H9 (cell line): ENCODE measurements around the gene RBM12. TPM values are rescaled to one million over a fixed set of nuclear protein-coding genes. Genes with fewer than 3 reads are reported as not detected.

ENCODE experiments used
- DNase-seq: peaks from one replicate; pipeline ENCODE4 v3.0.0-alpha.2; 2017
- H2AFZ ChIP-seq: one replicate; pipeline ENCODE4 v1.6.1; 2013; ENCODE audit warnings: mild to moderate bottlenecking, low read length, control low read depth, moderate library complexity
- H2AK5ac ChIP-seq: 2 replicates; pipeline ENCODE4 v1.6.1; 2013; ENCODE audit warnings: low read length, control low read depth, mixed read lengths; ENCODE audit not compliant: insufficient read length
- H2BK120ac ChIP-seq: one replicate; pipeline ENCODE4 v1.6.1; 2013; ENCODE audit warnings: low read depth, mild to moderate bottlenecking, low read length, control low read depth, inconsistent platforms; ENCODE audit not compliant: poor library complexity, severe bottlenecking
- H2BK12ac ChIP-seq: 2 replicates; pipeline ENCODE4 v1.6.1; 2013; ENCODE audit warnings: low read length, control low read depth, mixed read lengths, low read depth; ENCODE audit not compliant: insufficient read length
- H2BK15ac ChIP-seq: 2 replicates; pipeline ENCODE4 v1.6.1; 2013; ENCODE audit warnings: low read depth, low read length, control low read depth
- H2BK20ac ChIP-seq: one replicate; pipeline ENCODE4 v1.6.1; 2013; ENCODE audit warnings: low read depth, mild to moderate bottlenecking, low read length, control low read depth, inconsistent platforms; ENCODE audit not compliant: poor library complexity, severe bottlenecking
- H2BK5ac ChIP-seq: 2 replicates; pipeline ENCODE4 v1.6.1; 2013; ENCODE audit warnings: low read length, control low read depth, mixed read lengths; ENCODE audit not compliant: insufficient read length
- H3K14ac ChIP-seq: 2 replicates; pipeline ENCODE4 v1.6.1; 2013; ENCODE audit warnings: low read length, control low read depth; ENCODE audit not compliant: insufficient read depth
- H3K18ac ChIP-seq: 2 replicates; pipeline ENCODE4 v1.6.1; 2013; ENCODE audit warnings: low read depth, mild to moderate bottlenecking, mixed read lengths, low read length, control low read depth; ENCODE audit not compliant: insufficient read length
- H3K23ac ChIP-seq: 2 replicates; pipeline ENCODE4 v1.6.1; 2013; ENCODE audit warnings: low read length, control low read depth, mixed read lengths, low read depth; ENCODE audit not compliant: insufficient read length
- H3K23me2 ChIP-seq: 2 replicates; pipeline ENCODE4 v1.6.1; 2013; ENCODE audit warnings: low read depth, mild to moderate bottlenecking, mixed read lengths, low read length, control low read depth; ENCODE audit not compliant: insufficient read length, poor library complexity, severe bottlenecking
- H3K27ac ChIP-seq: 2 replicates; pipeline ENCODE4 v1.5.1; 2013; ENCODE audit warnings: low read length, control low read depth, mixed read lengths, low read depth; ENCODE audit not compliant: insufficient read length
- H3K27me3 ChIP-seq: 2 replicates; pipeline ENCODE4 v1.6.1; 2013; ENCODE audit warnings: low read length, control low read depth, inconsistent platforms; ENCODE audit not compliant: insufficient read depth
- H3K4ac ChIP-seq: 2 replicates; pipeline ENCODE4 v1.6.1; 2013; ENCODE audit warnings: low read depth, mild to moderate bottlenecking, control low read depth, inconsistent platforms, low read length, moderate library complexity
- H3K4me1 ChIP-seq: 2 replicates; pipeline ENCODE4 v1.6.1; 2013; ENCODE audit warnings: low read length, control low read depth, inconsistent platforms; ENCODE audit not compliant: insufficient read depth
- H3K4me2 ChIP-seq: 2 replicates; pipeline ENCODE4 v1.6.1; 2013; ENCODE audit warnings: low read length, control low read depth, mixed read lengths; ENCODE audit not compliant: insufficient read length, insufficient read depth
- H3K56ac ChIP-seq: 2 replicates; pipeline ENCODE4 v1.6.1; 2013; ENCODE audit warnings: low read depth, mild to moderate bottlenecking, mixed read lengths, low read length, control low read depth; ENCODE audit not compliant: insufficient read length
- H3K79me1 ChIP-seq: 2 replicates; pipeline ENCODE4 v1.6.1; 2013; ENCODE audit warnings: low read depth, mild to moderate bottlenecking, moderate library complexity, low read length, control low read depth, inconsistent platforms; ENCODE audit not compliant: insufficient read depth, poor library complexity, severe bottlenecking
- H3K79me2 ChIP-seq: 2 replicates; pipeline ENCODE4 v1.6.1; 2013; ENCODE audit warnings: low read length, control low read depth, inconsistent platforms; ENCODE audit not compliant: insufficient read depth
- H3K9ac ChIP-seq: 2 replicates; pipeline ENCODE4 v1.6.1; 2013; ENCODE audit warnings: low read length, control low read depth, mixed read lengths; ENCODE audit not compliant: insufficient read length; ENCODE audit errors: extremely low read depth
- H3K9me3 ChIP-seq: one replicate; pipeline ENCODE4 v1.6.1; 2013; ENCODE audit warnings: low read depth, low read length, inconsistent platforms; ENCODE audit not compliant: control insufficient read depth
- H3T11ph ChIP-seq: one replicate; pipeline ENCODE4 v1.6.1; 2013; ENCODE audit warnings: mild to moderate bottlenecking, low read length, control low read depth, inconsistent platforms
- H4K20me1 ChIP-seq: one replicate; pipeline ENCODE4 v1.6.1; 2013; ENCODE audit not compliant: control insufficient read depth, insufficient read length, insufficient read depth
- H4K5ac ChIP-seq: 2 replicates; pipeline ENCODE4 v1.6.1; 2013; ENCODE audit warnings: low read depth, mild to moderate bottlenecking, mixed read lengths, low read length, control low read depth; ENCODE audit not compliant: insufficient read length
- H4K8ac ChIP-seq: replicated peaks from 2 replicates; pipeline ENCODE4 v1.6.1; 2013; ENCODE audit warnings: low read length, control low read depth, mixed read lengths, low read depth; ENCODE audit not compliant: insufficient read length
- H4K91ac ChIP-seq: 2 replicates; pipeline ENCODE4 v1.6.1; 2013; ENCODE audit warnings: low read depth, mild to moderate bottlenecking, moderate library complexity, mixed read lengths, low read length, control low read depth; ENCODE audit not compliant: insufficient read length
- H3K27ac Mint-ChIP-seq, 3 experiments: 2 replicates in 2 of 3; 3 replicates in 1 of 3; pipeline ENCODE4 v1.8.0; 2020 to 2021; ENCODE audit warnings: mixed read lengths in 3 of 3, mild to moderate bottlenecking in 1 of 3, moderate library complexity in 1 of 3
- H3K27me3 Mint-ChIP-seq: 2 replicates; pipeline ENCODE4 v1.8.0; 2021; ENCODE audit warnings: low read depth, mild to moderate bottlenecking, moderate library complexity, mixed read lengths
- H3K36me3 Mint-ChIP-seq, 3 experiments: 2 replicates in 2 of 3; 3 replicates in 1 of 3; pipeline ENCODE4 v1.8.0; 2020 to 2021; ENCODE audit warnings: low read depth in 3 of 3, mixed read lengths in 3 of 3; ENCODE audit not compliant: insufficient read depth in 1 of 3
- H3K4me1 Mint-ChIP-seq, 2 experiments: 2 replicates each; pipeline ENCODE4 v1.8.0; 2020; ENCODE audit warnings: mixed read lengths in 2 of 2
- H3K4me3 Mint-ChIP-seq, 2 experiments: 2 replicates in 1 of 2; 3 replicates in 1 of 2; pipeline ENCODE4 v1.8.0; 2020 to 2021; ENCODE audit warnings: mild to moderate bottlenecking in 2 of 2, mixed read lengths in 2 of 2, moderate library complexity in 1 of 2
- H3K9me3 Mint-ChIP-seq, 2 experiments: 2 replicates in 1 of 2; 3 replicates in 1 of 2; pipeline ENCODE4 v1.8.0; 2020; ENCODE audit warnings: mild to moderate bottlenecking in 2 of 2, mixed read lengths in 2 of 2, moderate library complexity in 1 of 2
- CTCF ChIP-seq: fragments of 200-600 bp; sonication (generic); conservative IDR thresholded peaks from 3 replicates; pipeline ENCODE4 v1.8.0; 2021; ENCODE audit warnings: antibody characterized with exemption, mild to moderate bottlenecking
- WGBS: extraction: QIAGEN DNeasy Blood & Tissue Kit; methylation state at CpG from one replicate; pipeline ENCODE4 v1.1.7; 2013; ENCODE audit warnings: missing lambda C conversion rate, low lambda C conversion rate, mixed read lengths; ENCODE audit not compliant: insufficient read length; ENCODE audit errors: extremely low coverage; 5-methylcytosine and 5-hydroxymethylcytosine counted together
- total RNA-seq: library from RNA; stranded (reverse); gene quantifications from 2 replicates; pipeline ENCODE4 v1.2.1, GENCODE V29; 2021

RBM12 gene
- total RNA-seq, 1 experiment from 2014 or later: 260 TPM

- Histone ChIP-seq H3K4me1 (no peaks in the 10 kb centered on the region), H2BK120ac (no peak overlapping the region), H3K14ac (no peak overlapping the region), H3K18ac (no peak overlapping the region), H3K9me3 (no peaks in the 10 kb centered on the region), H4K20me1 (no peaks in the 10 kb centered on the region), H3K9ac (no peak overlapping the region), H3K23me2 (no peaks in the 10 kb centered on the region), H2BK15ac (no peak overlapping the region), H3K79me1 (no peaks in the 10 kb centered on the region), H3T11ph (no peak overlapping the region), H2AFZ (no peak overlapping the region), H4K91ac (no peak overlapping the region), H3K4me2 (no peak overlapping the region), H3K56ac (no peak overlapping the region), H2BK20ac (no peak overlapping the region), H3K79me2 (no peaks in the 10 kb centered on the region), H2BK5ac (no peak overlapping the region), H3K23ac (no peak overlapping the region), H4K8ac (no peak overlapping the region), H3K27ac (no peak overlapping the region), H2AK5ac (no peak overlapping the region), H2BK12ac (no peak overlapping the region), H3K27me3 (no peaks in the 10 kb centered on the region), H3K4ac (no peak overlapping the region), H4K5ac (no peak overlapping the region)
- H3K4me1 Mint-ChIP-seq: peaks cover 3% of the 10 kb centered on the region in 2 experiments; a peak in 3 of 4 replicates
- WGBS: no CpG with 5 or more reads among the region's 1 CpG
- H3K9me3 Mint-ChIP-seq: no peaks in the 10 kb centered on the region; a peak in 1 of 5 replicates
- TF ChIP-seq CTCF: no peak
- no peak overlapping the region for H3K4me3 Mint-ChIP-seq
- DNase-seq: no peak
- no peaks in the 10 kb centered on the region for H3K27me3 Mint-ChIP-seq
- H3K27ac Mint-ChIP-seq: no peak overlapping the region
- H3K36me3 Mint-ChIP-seq: peaks cover 12 to 39% (median 36%) of the 10 kb centered on the region in 3 experiments; a peak in 6 of 7 replicates
Measured at GRCh38 chr20:35669681-35670080, 5.0 kb upstream of the RBM12 start.
